GM23338 (cell line): Measurements from ENCODE around the gene SLC16A9. TPM values are rescaled to one million over a fixed set of nuclear protein-coding genes. Genes with fewer than 3 reads are reported as not detected.

Experiments
- ATAC-seq: fragments of 200-7000 bp; cut with Tn5 transposase; 3 replicates; pipeline ENCODE4 v1.9.1; 2020
- DNase-seq: peaks from one replicate; pipeline ENCODE4 v3.0.0-alpha.2; 2015; ENCODE audit warnings: low spot score
- H2AFZ ChIP-seq: fragments of 200-600 bp; sonication (generic); 2 replicates; pipeline ENCODE4 v1.8.0; 2016; ENCODE audit warnings: antibody characterized with exemption, mild to moderate bottlenecking, moderate library complexity
- H3F3A ChIP-seq: fragments of 200-600 bp; sonication (generic); replicated peaks from 2 replicates; pipeline ENCODE4 v1.8.0; 2017; ENCODE audit warnings: antibody characterized with exemption, mixed run types, low read depth
- H3K27ac ChIP-seq: fragments of 200-600 bp; sonication (generic); 2 replicates; pipeline ENCODE4 v1.6.1; 2016; ENCODE audit warnings: low read depth
- H3K27me3 ChIP-seq: fragments of 200-600 bp; sonication (generic); 2 replicates; pipeline ENCODE4 v1.8.0; 2016; ENCODE audit warnings: mild to moderate bottlenecking, mixed run types, moderate library complexity; ENCODE audit not compliant: insufficient read depth
- H3K36me3 ChIP-seq: fragments of 200-600 bp; sonication (generic); 2 replicates; pipeline ENCODE4 v1.8.0; 2016; ENCODE audit warnings: mild to moderate bottlenecking; ENCODE audit not compliant: insufficient read depth
- H3K4me1 ChIP-seq: fragments of 200-600 bp; sonication (generic); 2 replicates; pipeline ENCODE4 v1.8.0; 2016; ENCODE audit warnings: mild to moderate bottlenecking, moderate library complexity; ENCODE audit not compliant: insufficient read depth
- H3K4me2 ChIP-seq: fragments of 200-600 bp; sonication (generic); 2 replicates; pipeline ENCODE4 v1.7.1; 2017; ENCODE audit warnings: mixed run types
- H3K4me3 ChIP-seq: fragments of 200-600 bp; sonication (generic); 2 replicates; pipeline ENCODE4 v1.6.1; 2016; ENCODE audit warnings: mixed run types
- H3K79me2 ChIP-seq: fragments of 200-600 bp; sonication (generic); replicated peaks from 2 replicates; pipeline ENCODE4 v1.8.0; 2017; ENCODE audit warnings: mild to moderate bottlenecking; ENCODE audit not compliant: insufficient read depth
- H3K9me2 ChIP-seq: fragments of 200-600 bp; sonication (generic); 2 replicates; pipeline ENCODE4 v1.8.0; 2017; ENCODE audit not compliant: insufficient read depth
- H4K20me1 ChIP-seq: fragments of 200-600 bp; sonication (generic); replicated peaks from 2 replicates; pipeline ENCODE4 v1.8.0; 2017; ENCODE audit warnings: mild to moderate bottlenecking; ENCODE audit not compliant: insufficient read depth
- H3K27ac Mint-ChIP-seq: 2 replicates; pipeline ENCODE4 v1.8.0; 2020; ENCODE audit warnings: inconsistent platforms, mild to moderate bottlenecking, moderate library complexity, mixed read lengths
- H3K27me3 Mint-ChIP-seq: 3 replicates; pipeline ENCODE4 v1.8.0; 2022; ENCODE audit warnings: low read depth, mild to moderate bottlenecking, moderate library complexity, mixed read lengths, inconsistent platforms; ENCODE audit not compliant: insufficient read depth, poor library complexity
- H3K36me3 Mint-ChIP-seq: 3 replicates; pipeline ENCODE4 v1.8.0; 2021; ENCODE audit warnings: low read depth, mild to moderate bottlenecking, inconsistent platforms, moderate library complexity, mixed read lengths
- H3K4me1 Mint-ChIP-seq: 3 replicates; pipeline ENCODE4 v1.8.0; 2020; ENCODE audit warnings: mild to moderate bottlenecking, inconsistent platforms, mixed read lengths
- H3K4me3 Mint-ChIP-seq: 3 replicates; pipeline ENCODE4 v1.8.0; 2021; ENCODE audit warnings: moderate library complexity, mild to moderate bottlenecking, inconsistent platforms, mixed read lengths
- H3K9me3 Mint-ChIP-seq: 3 replicates; pipeline ENCODE4 v1.8.0; 2020; ENCODE audit warnings: moderate library complexity, mild to moderate bottlenecking, inconsistent platforms, mixed read lengths
- CREB1 ChIP-seq: fragments of 250-450 bp; sonication (Bioruptor Pico); IDR thresholded peaks from 2 replicates; pipeline ENCODE4 v1.5.0; 2020; ENCODE audit warnings: low read depth, mild to moderate bottlenecking, moderate library complexity
- ETS1 ChIP-seq: IDR thresholded peaks from 2 replicates; pipeline ENCODE4 v1.6.1; 2016; ENCODE audit warnings: antibody characterized with exemption
- EZH2 ChIP-seq: fragments of 200-600 bp; sonication (generic); IDR thresholded peaks from one replicate; pipeline ENCODE4 v1.8.0; 2017; ENCODE audit warnings: antibody characterized with exemption, mild to moderate bottlenecking, low read depth; ENCODE audit not compliant: unreplicated experiment
- EZH2phosphoT487 ChIP-seq: fragments of 200-600 bp; sonication (generic); IDR thresholded peaks from one replicate; pipeline ENCODE4 v1.8.1; 2018; ENCODE audit warnings: antibody characterized with exemption; ENCODE audit not compliant: unreplicated experiment
- JUNB ChIP-seq: IDR thresholded peaks from one replicate; pipeline ENCODE4 v1.6.1; 2016; ENCODE audit warnings: antibody characterized with exemption; ENCODE audit not compliant: unreplicated experiment
- NANOG ChIP-seq: IDR thresholded peaks from 2 replicates; pipeline ENCODE4 v1.6.1; 2016; ENCODE audit warnings: antibody characterized with exemption, borderline replicate concordance
- POLR2AphosphoS5 ChIP-seq: IDR thresholded peaks from 2 replicates; pipeline ENCODE4 v1.6.1; 2016; ENCODE audit warnings: antibody characterized with exemption, low read depth
- STAT1 ChIP-seq: IDR thresholded peaks from one replicate; pipeline ENCODE4 v1.6.1; 2016; ENCODE audit warnings: antibody characterized with exemption; ENCODE audit not compliant: unreplicated experiment
- ZNF114 ChIP-seq: fragments of 250-450 bp; sonication (Bioruptor Pico); IDR thresholded peaks from 2 replicates; pipeline ENCODE4 v1.5.0; 2020; ENCODE audit warnings: mild to moderate bottlenecking, moderate library complexity
- ZNF331 ChIP-seq: fragments of 250-450 bp; sonication (Bioruptor Pico); IDR thresholded peaks from 2 replicates; pipeline ENCODE4 v1.5.0; 2020; ENCODE audit warnings: low read depth, mild to moderate bottlenecking, moderate library complexity
- ZNF462 ChIP-seq: fragments of 250-450 bp; sonication (Bioruptor Pico); IDR thresholded peaks from 2 replicates; pipeline ENCODE4 v1.5.0; 2020; ENCODE audit warnings: mild to moderate bottlenecking, moderate library complexity
- polyA plus RNA-seq: library from polyadenylated mRNA; unstranded; fragments of >200 nt; fragmentation: Nextera tagmentation; extraction: Ambion mirVana; gene quantifications from 2 replicates; pipeline ENCODE4 v1.2.1, GENCODE V29; 2016
- total RNA-seq: library from RNA; depleted of rRNA; stranded (reverse); fragments of >200 nt; shearing (Covaris generic); gene quantifications from 2 replicates; pipeline ENCODE4 v1.2.3, GENCODE V29; 2014

Gene SLC16A9
- total and polyA plus RNA-seq, 2 experiments from 2014 or later: 6.5 to 11.4 TPM

GRCh38 chr10:59624136-59624535, 85.5 kb downstream of the SLC16A9 start (continued):
- no peak for TF ChIP-seq ZNF462
- no peak for TF ChIP-seq ZNF114

GRCh38 chr10:59623133-59624121, 86.2 kb downstream of the SLC16A9 start:
- Histone ChIP-seq H3F3A (no peaks in the 10 kb centered on the region), H4K20me1 (no peaks in the 10 kb centered on the region), H3K27ac (no peak overlapping the region), H3K9me2 (no peaks in the 10 kb centered on the region), H3K79me2 (no peaks in the 10 kb centered on the region), H3K27me3 (no peaks in the 10 kb centered on the region), H3K36me3 (no peaks in the 10 kb centered on the region), H3K4me3 (no peak overlapping the region), H2AFZ (no peak overlapping the region), H3K4me2 (no peak overlapping the region), H3K4me1 (peaks cover 9% of the 10 kb centered on the region)
- Mint-ChIP-seq H3K4me3 (no peak overlapping the region), H3K27me3 (peaks cover 2% of the 10 kb centered on the region), H3K9me3 (no peaks in the 10 kb centered on the region), H3K36me3 (no peaks in the 10 kb centered on the region), H3K4me1 (peaks cover 19% of the 10 kb centered on the region), H3K27ac (no peak overlapping the region)
- ATAC-seq (no peak), DNase-seq (no peak)
- TF ChIP-seq STAT1: no peak
- no peak for TF ChIP-seq NANOG
- no peak for TF ChIP-seq POLR2AphosphoS5
- no peak for TF ChIP-seq JUNB
- no peak for TF ChIP-seq CREB1 (CRISPR knock-in tag)
- TF ChIP-seq EZH2: no peak
- TF ChIP-seq EZH2phosphoT487: no peak
- no peak for TF ChIP-seq ZNF114
- TF ChIP-seq ZNF331: no peak
- no peak for TF ChIP-seq ETS1
